ENCODE results near the gene TMEM130. TPM values are rescaled to one million over a fixed set of nuclear protein-coding genes. Genes with fewer than 3 reads are reported as not detected.
A peak's percentile ranks its signal among the peaks of the same experiment; 100 is the strongest.

The TMEM130 gene
- total RNA-seq, 4 donors from 2014 or later, result 0.15 to 4.8 (median 1.2) TPM

- Histone ChIP-seq H3K27ac (no peak overlapping the region), H3K36me3 (peaks cover 0 to 81% of the 10 kb centered on the region in 2 donors)
- WGBS, 2 donors (ENCODE audit: low coverage in 1 of 2), result 84% methylated on average over 4 of the region's 4 CpGs; no CpG with 5 or more reads in 1 of the 2 donors
Observed at GRCh38 chr7:98884416-98884815, 14.6 kb upstream of the TMEM130 start.

GRCh38 chr7:98881561-98882315 lies 11.9 kb upstream of the TMEM130 start:
- Histone ChIP-seq H3K4me1 (peaks cover 0 to 26% (median 5%) of the 10 kb centered on the region in 3 donors), H3K4me3 (no peak overlapping the region), H3K27me3 (no peaks in the 10 kb centered on the region), H3K27ac (no peak overlapping the region), H3K9me3 (no peaks in the 10 kb centered on the region), H3K36me3 (peaks cover 0 to 55% of the 10 kb centered on the region in 2 donors)
- WGBS, 2 donors (ENCODE audit: low coverage in 1 of 2), result 78 to 93% methylated on average over 8 to 9 of the region's 9 CpGs
- no peak for ATAC-seq
- TF ChIP-seq POLR2AphosphoS5 (IDR thresholded peaks at IDR 0.05) (no peak), EP300 (IDR thresholded peaks at IDR 0.05) (no peak), POLR2A (IDR thresholded peaks at IDR 0.05) (no peak), CTCF (IDR thresholded peaks at IDR 0.05) (no peak)

More at GRCh38 chr7:98884416-98884815, 14.6 kb upstream of the TMEM130 start:
- ATAC-seq, result no peak
- H3K27me3 ChIP-seq, result no peaks in the 10 kb centered on the region
- no peak overlapping the region for H3K4me3 ChIP-seq
- H3K4me1 ChIP-seq, result peaks cover 0 to 17% (median 5%) of the 10 kb centered on the region in 3 donors
- TF ChIP-seq EP300 (IDR thresholded peaks at IDR 0.05) (no peak), POLR2A (IDR thresholded peaks at IDR 0.05) (no peak)
- no peaks in the 10 kb centered on the region for H3K9me3 ChIP-seq

- TF ChIP-seq POLR2A (IDR thresholded peaks at IDR 0.05) (no peak), CTCF (IDR thresholded peaks at IDR 0.05) (no peak), EP300 (IDR thresholded peaks at IDR 0.05) (no peak), POLR2AphosphoS5 (IDR thresholded peaks at IDR 0.05) (no peak)
- no peaks in the 10 kb centered on the region for H3K9me3 ChIP-seq
- H3K27me3 ChIP-seq, result peaks cover 4% of the 10 kb centered on the region
- no peak for ATAC-seq
- H3K27ac ChIP-seq, result no peak overlapping the region
- peaks cover 0 to 46% of the 10 kb centered on the region in 2 donors for H3K36me3 ChIP-seq
- peaks cover 0 to 26% (median 5%) of the 10 kb centered on the region in 3 donors for H3K4me1 ChIP-seq
- 86 to 89% methylated on average over 8 of the region's 8 CpGs for WGBS, 2 donors (ENCODE audit: low coverage in 1 of 2)
- H3K4me3 ChIP-seq, result no peak overlapping the region
Observed at GRCh38 chr7:98880485-98880884, 10.7 kb upstream of the TMEM130 start.

GRCh38 chr7:98879979-98880315 lies 10.1 kb upstream of the TMEM130 start:
- Histone ChIP-seq H3K27ac (no peak overlapping the region), H3K9me3 (no peaks in the 10 kb centered on the region), H3K27me3 (peaks cover 9% of the 10 kb centered on the region), H3K36me3 (peaks cover 0 to 40% of the 10 kb centered on the region in 2 donors), H3K4me1 (peaks cover 0 to 26% (median 5%) of the 10 kb centered on the region in 3 donors), H3K4me3 (peak overlapping the region; percentile 86 to 100)
- no peak for ATAC-seq
- TF ChIP-seq CTCF (IDR thresholded peaks at IDR 0.05) (no peak), EP300 (IDR thresholded peaks at IDR 0.05) (no peak), POLR2AphosphoS5 (IDR thresholded peaks at IDR 0.05) (no peak), POLR2A (IDR thresholded peaks at IDR 0.05) (no peak)
- 51% methylated on average over 9 of the region's 9 CpGs; no CpG with 5 or more reads in 1 of the 2 donors for WGBS, 2 donors (ENCODE audit: low coverage in 1 of 2)

- Histone ChIP-seq H3K36me3 (peaks cover 0 to 35% of the 10 kb centered on the region in 2 donors), H3K27ac (peak overlapping the region; percentile 85 to 97 (median 91)), H3K27me3 (peaks cover 9% of the 10 kb centered on the region), H3K4me3 (peak overlapping the region; percentile 86 to 100), H3K9me3 (no peaks in the 10 kb centered on the region), H3K4me1 (peaks cover 0 to 26% (median 5%) of the 10 kb centered on the region in 3 donors)
- WGBS, 2 donors (ENCODE audit: low coverage in 1 of 2), result 0 to 7% methylated on average over 3 to 12 of the region's 29 CpGs
- TF ChIP-seq EP300 (IDR thresholded peaks at IDR 0.05) (no peak), POLR2A (IDR thresholded peaks at IDR 0.05) (no peak), POLR2AphosphoS5 (IDR thresholded peaks at IDR 0.05) (no peak), CTCF (IDR thresholded peaks at IDR 0.05) (no peak)
- peak; percentile 4 for ATAC-seq
Observed at GRCh38 chr7:98879198-98879978, 9.6 kb upstream of the TMEM130 start.
